ENCODE measurements around the gene HEXA. TPM values are rescaled to one million over a fixed set of nuclear protein-coding genes. Genes with fewer than 3 reads are reported as not detected.
A peak's percentile ranks its signal among the peaks of the same experiment; 100 is the strongest.

Gene HEXA
- total and polyA plus RNA-seq, 9 of the 15 experiments (the other 6 are each of a cell fraction or from before 2014, with no cell fraction given) = 22.2 to 136 (median 68.9) TPM

GRCh38 chr15:72319985-72320671 is 55.7 kb downstream of the HEXA start, which contains the start of gene CELF6 (continued):
- no peak for TF ChIP-seq SIX5 (IDR thresholded peaks at IDR 0.05; ENCODE audit: borderline replicate concordance in 1 of 2, insufficient read depth in 1 of 2, low read depth in 1 of 2, low read length in 2 of 2)
- TF ChIP-seq PRPF4 (IDR thresholded peaks at IDR 0.05; ENCODE audit: insufficient read depth, low read depth, low read length, poor library complexity, severe bottlenecking) = no peak
- no peak for TF ChIP-seq ZNF384 (IDR thresholded peaks at IDR 0.05; ENCODE audit: low read depth, low read length)
- peak in 1 of 2 experiments; percentile 76; a peak in 2 of 4 replicates for TF ChIP-seq HDAC1 (IDR thresholded peaks at IDR 0.05)
- peak; percentile 50 to 71 for TF ChIP-seq E2F6 (IDR thresholded peaks at IDR 0.05; ENCODE audit: borderline replicate concordance in 1 of 2, extremely low read depth in 1 of 2, insufficient read depth in 1 of 2, insufficient read length in 1 of 2, low read depth in 1 of 2, low read length in 1 of 2, poor library complexity in 1 of 2, severe bottlenecking in 1 of 2)
- no peak for TF ChIP-seq KLF1 (tag; IDR thresholded peaks at IDR 0.05)
- TF ChIP-seq UBTF (IDR thresholded peaks at IDR 0.05; ENCODE audit: borderline replicate concordance in 1 of 2, low read depth in 2 of 2, low read length in 2 of 2) = no peak
- TF ChIP-seq DIDO1 (tag; IDR thresholded peaks at IDR 0.05; ENCODE audit: low read depth) = no peak
- TF ChIP-seq TARDBP (IDR thresholded peaks at IDR 0.05) = no peak
- TF ChIP-seq HDAC6 (IDR thresholded peaks at IDR 0.05; ENCODE audit: low read depth, low read length) = no peak
- no peak for TF ChIP-seq SLC30A9 (CRISPR knock-in tag; IDR thresholded peaks at IDR 0.05)
- TF ChIP-seq MLLT1 (IDR thresholded peaks at IDR 0.05) = no peak
- TF ChIP-seq HOMEZ (CRISPR knock-in tag; IDR thresholded peaks at IDR 0.05) = no peak
- no peak for TF ChIP-seq MAFK (IDR thresholded peaks at IDR 0.05; ENCODE audit: low read length)
- peak; percentile 90 for TF ChIP-seq SAFB (IDR thresholded peaks at IDR 0.05; ENCODE audit: borderline replicate concordance, low read depth, low read length)
- no peak for TF ChIP-seq SNAPC5 (CRISPR knock-in tag; IDR thresholded peaks at IDR 0.05)
- TF ChIP-seq IRF1 (CRISPR knock-in tag; IDR thresholded peaks at IDR 0.05; ENCODE audit: borderline replicate concordance) = no peak
- no peak for TF ChIP-seq ZNF583 (CRISPR knock-in tag; IDR thresholded peaks at IDR 0.05)
- TF ChIP-seq ZNF133 (CRISPR knock-in tag; IDR thresholded peaks at IDR 0.05) = no peak
- no peak for TF ChIP-seq ZNF707 (CRISPR knock-in tag; conservative IDR thresholded peaks at IDR 0.05)
